NCI-H526 (cell line): ENCODE measurements around the gene L3MBTL2.
"Not testable (repeated sequence)": the region's sequence is repeated elsewhere in the genome, so short reads cannot be mapped to it uniquely, and the experiment has no call there.

Experiments
- DNase-seq, 2 experiments: peaks; one replicate each; lab custom pipeline; 2025; lab: John Stamatoyannopoulos, UW

Gene L3MBTL2

DNA sequence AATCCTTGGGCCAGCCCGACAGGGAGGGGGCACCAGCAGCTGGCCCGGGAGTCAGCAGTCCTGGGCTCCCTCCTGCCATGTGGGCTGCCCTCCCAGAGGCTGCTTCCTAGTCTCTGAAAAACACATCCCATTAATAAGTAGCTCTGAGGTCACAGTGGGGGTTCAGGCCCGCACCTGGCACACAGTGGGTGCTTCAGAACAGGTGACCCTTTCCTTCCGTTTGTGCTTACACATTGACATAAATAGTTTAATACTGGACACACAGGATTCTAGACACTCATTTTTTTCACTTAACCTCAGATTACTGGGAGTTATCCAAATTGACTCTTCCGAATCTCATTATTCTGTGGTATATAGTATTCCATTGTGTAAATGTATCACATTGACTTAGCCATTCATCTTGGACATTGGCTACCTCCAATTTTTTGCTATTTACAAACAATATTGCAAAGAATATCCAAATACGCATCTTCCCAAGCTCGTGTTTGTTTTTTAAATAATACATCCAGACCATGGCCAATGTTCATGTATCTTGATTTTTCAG, 36.1 kb downstream of the L3MBTL2 start:
- no peak for DNase-seq

DNA sequence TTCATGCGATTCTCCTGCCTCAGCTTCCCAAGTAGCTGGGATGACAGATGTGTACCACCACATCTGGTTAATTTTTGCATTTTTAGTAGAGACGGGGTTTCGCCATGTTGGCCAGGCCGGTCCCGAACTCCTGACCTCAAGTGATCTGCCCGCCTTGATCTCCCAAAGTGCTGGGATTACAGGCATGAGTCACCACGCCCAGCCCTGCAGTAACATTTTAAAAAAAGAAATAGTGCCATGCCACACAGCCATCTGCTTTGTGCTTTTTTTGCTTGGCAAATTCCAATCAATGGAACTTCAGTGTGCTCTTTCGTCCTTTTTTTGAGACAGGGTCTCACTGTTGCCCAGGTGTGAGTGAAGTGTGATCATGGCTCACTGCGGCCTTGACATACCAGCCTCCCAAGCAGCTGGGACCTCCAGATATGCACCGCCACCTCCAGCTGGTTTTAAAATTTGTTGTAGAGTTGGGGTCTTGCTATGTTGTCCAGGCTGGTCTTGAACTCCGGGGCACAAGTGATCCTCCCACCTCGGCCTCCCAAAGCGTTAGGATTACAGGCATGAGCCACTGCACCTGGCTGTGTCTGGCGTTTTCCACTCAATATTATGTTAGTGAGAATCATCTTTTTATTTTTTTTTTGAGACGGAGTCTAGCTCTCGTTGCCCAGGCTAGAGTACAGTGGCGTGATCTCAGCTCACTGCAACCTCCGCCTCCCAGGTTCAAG, 37.4 kb downstream of the L3MBTL2 start:
- DNase-seq, result no peak

DNA sequence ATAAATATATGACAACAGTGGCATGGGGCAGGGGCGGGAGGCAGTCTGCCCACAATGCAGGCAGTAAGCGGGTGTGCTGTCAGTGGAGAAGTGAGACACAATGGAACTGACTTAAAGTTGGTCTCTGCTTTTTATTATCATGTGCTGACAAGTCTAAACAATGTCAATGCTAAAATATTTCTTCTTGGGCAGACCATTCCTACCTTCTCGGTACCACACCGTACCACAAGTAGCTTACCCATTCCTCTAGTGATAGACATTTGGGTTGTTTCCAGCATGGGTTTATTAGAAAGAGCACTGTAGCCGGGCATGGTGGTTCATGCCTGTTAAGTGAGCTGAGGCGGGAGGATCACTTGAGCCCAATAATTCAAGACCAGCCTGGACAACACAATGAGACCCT, 38.2 kb downstream of the L3MBTL2 start:
- DNase-seq, result no peak

DNA sequence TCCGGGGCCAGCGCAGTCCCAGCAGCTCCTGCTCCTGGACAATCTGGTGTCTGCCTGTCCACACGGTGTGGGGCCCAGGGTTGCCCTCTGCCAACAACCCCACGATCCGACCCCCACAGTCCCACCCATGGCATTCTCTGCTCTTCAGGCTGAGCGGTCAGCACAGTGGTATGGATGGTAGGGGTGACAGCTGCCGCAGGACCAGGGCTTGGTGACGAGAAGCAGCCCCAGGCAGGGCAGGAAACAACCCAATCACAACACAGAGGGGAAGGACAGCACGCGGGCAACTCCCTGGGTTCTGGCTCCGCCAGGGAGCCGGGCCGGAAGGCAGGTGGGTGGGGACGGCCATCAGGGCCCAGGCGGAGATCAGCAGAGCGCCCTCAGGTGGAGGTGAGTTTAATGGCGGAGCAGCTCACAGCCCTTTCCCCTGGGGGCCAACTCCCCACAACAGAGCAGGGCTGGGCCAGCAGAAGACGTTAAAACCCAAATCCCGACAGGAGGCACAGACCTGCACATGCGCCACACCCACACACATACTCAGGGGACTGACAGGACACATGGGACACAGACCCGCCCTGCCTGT, 40.9 kb downstream of the L3MBTL2 start:
- no peak for DNase-seq

DNA sequence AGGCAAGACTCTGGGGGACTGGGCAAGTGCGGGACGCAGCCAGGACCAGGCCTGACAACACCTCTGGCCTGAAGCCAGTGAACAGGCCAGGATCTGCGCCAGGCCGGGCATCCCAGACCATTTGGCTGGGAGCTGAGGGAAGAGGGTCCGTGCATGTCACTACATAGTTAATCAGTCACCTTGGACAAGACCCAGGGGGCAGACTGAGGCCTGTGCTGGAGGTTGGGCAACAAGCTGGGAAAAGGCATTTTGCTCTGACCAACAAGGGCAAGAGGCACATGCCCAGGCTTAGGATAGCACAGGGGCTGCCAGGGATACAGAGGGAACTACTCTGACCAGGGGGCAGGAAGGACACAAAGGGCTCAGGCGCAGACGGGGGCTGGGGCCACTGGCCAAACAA, 42.6 kb downstream of the L3MBTL2 start:
- DNase-seq, result no peak

DNA sequence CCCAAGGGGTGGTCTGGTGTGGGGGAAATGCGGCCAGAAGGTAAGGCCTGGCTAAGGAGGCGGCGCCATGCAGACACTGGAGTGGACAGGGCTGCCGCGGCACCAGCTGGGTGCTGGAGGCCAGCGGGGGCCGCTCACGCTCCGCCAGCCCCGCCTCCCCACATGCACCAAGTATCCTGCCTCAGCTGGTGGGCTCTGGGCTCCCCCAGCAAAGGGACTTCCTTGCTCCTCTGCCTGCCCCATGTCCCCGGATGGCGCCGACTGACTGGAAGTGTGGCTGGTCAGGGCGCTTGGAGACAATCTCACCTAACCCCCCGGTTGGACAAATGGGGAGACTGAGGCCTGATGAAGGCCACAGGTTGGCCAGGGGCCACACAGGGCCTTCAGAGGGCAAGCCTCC, 43.2 kb downstream of the L3MBTL2 start:
- no peak for DNase-seq

DNA sequence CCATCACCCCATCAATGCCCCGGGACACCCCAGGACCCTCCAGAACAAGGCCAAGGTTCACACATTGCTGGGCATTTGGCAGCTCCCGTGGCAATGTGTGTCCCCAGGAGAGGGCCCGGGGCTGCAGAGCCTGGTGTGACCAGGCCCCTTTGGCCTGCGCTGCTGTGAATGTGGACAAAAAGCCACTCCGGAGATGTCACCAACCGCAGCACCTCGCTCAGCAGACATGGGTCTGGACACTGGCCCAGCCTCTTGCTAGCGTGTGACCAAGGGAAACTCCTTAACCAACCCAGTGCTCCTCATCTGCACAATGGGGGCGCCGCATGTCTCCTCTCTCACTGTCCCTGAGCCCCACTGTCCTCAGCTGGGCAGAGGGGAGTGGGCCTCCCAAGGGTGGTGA, 43.6 kb downstream of the L3MBTL2 start:
- no peak for DNase-seq

DNA sequence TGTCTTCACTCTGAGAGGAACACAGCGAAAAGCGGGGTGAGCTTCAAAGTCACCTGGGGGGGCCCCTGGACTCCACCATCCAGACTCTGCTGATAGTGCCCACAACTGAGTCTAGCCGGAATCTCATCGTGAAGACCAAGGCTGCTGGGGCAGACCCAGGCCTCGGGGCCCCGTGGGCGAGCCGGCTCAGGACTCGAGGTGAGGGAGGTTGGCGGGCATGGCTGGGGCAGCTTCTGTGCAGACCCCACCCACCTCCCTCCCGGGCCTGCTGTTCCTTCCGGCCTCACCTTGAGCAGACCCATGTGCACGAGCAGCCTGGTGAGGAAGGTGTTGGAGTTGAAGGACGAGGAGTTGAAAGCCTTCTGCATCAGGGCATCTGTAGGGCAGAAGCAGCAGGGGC, 44.3 kb downstream of the L3MBTL2 start:
- no peak for DNase-seq

DNA sequence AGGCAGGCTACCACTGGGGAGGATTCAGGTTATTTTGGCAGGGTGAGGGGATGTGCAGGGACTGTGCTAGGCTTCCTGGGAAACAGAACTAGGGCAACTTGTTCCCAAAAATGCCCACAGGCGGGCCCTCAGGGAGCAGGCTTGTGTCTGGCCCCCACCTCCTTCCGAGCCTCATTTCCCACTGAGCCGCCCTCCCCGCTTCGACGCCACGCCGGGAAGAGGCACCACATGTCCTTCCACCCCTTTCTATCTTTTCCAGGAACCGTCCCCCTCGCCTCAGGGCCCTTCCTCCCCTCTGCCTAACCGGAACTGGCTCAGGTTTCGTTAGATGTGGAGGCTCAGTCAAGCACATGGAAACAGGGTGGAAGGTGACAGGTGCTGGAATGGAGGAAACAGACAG, 45.0 kb downstream of the L3MBTL2 start:
- DNase-seq, result no peak

DNA sequence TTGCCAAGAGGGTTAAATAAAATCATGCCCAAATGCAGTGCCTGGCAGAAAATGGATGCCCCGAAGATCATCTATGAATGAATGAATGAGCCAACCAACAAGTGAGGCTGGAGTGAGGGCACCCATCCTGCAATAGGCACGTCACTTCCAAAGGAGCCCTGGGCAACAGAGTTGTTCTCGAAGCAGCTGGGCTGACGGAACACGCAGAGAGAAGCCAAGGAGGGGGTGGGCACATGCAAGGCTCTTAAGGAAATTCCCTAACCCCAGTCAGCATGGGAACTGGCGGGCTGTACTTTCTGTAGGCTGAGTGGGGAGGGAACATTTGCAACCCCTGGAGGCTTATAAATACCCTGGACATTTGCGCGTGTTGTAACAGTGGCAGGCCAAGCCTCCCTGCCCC, 47.3 kb downstream of the L3MBTL2 start:
- DNase-seq, result no peak

DNA sequence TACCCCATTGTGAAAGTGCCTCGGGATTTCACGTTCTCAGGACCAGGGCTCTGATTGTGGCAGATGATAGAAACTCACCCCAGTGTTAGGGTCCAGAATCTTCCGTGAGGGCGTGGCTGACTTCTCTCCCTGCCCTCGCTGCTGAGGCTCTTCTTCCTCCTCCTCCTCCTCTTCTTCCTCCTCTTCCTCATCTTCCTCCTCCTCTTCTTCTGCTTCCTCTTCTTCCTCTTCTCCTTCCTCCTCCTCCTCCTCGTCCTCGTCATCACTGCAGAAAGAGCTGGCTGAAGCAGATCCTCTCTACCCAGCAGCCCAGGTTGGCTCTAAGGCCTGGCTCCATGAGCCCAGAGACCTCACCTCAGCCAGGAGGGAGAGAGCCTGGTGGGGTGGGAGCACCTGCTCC, 49.1 kb downstream of the L3MBTL2 start:
- no peak for DNase-seq

DNA sequence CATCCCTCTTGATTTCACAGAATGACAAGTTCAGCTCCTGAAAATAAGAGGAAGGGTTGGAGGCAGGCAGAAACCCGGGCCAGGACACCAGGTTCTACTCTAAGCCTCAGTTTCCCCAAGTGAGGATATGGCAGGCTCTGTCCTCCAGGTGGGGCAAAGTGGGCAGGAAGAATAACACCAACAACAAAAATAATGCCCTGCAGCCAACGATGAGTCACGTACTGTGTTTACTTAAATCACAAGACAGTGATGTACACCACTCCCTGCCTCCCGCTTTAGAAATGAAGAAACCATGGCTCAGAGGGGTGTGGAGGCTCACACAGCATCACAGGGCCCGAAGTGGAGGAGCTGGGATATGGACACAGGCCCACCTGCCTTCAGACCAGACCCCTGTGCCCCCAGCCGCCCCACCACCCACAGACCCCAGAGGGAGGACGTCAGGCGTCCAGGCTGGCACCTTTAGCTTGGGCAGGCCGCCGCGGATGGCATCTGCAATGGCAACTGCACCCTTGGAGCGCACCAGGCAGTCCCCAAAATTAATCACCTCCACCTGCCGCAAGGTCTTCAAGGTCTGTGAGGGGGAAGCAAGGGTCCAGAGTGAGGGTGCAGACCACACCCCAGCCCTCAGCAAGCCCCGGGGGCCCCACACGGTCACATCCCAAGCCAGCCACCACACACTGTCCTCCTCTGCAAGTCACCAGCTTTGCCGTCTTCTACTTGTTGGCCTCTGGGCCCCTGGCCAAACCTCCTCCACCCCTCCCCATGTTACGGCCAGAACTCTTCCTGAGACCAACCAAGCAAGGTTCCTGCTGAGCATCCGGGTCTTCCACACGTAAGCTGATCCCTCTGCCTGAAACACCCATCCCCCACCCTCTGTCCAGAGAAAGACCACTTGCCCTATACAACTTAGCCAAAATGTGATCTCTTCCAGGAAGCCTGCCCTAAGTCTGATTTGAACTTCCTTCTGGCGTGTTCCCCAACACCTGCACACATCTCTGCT, 51.4 kb downstream of the L3MBTL2 start:
- no peak for DNase-seq

DNA sequence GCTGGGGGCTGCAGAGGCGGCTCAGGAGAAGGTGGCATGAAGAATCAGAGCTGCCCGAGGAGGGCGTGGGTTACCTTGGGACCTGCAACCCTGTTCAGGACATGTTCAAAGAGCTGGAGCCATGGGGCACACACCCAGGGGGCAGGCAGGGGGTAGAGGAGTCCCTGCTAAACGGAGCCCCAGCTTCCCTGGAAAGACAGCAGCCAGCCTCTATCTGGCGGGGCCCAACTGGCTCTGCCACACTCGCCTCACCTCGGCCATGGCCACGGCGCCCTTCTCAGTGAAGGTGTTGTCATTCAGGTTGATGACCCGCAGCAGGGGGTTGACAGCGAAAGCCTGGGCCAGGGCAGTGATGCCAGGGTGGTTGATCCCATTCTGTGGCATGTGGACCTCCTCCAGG, 52.6 kb downstream of the L3MBTL2 start:
- no peak for DNase-seq

DNA sequence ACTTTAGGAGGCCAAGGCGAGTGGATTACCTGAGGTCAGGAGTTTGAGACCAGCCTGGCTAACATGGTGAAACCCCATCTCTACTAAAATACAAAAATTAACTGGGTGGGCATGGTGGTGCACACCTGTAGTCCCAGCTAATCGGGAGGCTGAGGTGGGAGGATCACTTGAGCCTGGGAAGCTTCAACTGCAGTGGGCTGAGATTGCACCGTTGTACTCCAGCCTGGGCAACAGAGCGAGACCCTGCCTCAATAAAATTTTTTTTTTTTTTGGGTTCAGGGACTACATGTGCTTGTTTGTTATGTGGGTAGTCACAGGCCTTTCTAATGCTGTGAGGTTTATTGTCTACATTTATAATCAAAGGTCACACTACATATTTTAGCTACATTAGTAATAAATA, 54.6 kb downstream of the L3MBTL2 start:
- not testable (repeated sequence) for DNase-seq

DNA sequence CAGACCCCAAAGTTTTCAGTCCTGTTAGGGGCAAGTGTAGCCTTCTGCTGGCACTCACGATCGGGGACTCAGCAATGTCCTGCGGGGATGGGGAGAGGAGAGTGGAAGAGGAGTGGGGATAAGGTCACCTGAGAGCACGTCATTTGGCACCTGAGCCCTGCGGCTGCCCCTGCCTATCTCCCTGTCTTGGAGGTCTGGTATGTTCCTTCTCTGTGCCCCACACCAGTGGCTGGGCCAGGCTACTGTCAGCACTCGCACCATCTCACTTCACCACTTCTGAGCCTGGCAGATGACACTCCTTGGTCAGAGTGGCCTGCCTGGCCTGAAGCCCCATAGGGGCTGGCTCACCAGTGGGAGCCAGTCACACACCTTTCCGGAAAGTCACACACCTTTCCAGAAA, 55.8 kb downstream of the L3MBTL2 start:
- DNase-seq, result no peak

DNA sequence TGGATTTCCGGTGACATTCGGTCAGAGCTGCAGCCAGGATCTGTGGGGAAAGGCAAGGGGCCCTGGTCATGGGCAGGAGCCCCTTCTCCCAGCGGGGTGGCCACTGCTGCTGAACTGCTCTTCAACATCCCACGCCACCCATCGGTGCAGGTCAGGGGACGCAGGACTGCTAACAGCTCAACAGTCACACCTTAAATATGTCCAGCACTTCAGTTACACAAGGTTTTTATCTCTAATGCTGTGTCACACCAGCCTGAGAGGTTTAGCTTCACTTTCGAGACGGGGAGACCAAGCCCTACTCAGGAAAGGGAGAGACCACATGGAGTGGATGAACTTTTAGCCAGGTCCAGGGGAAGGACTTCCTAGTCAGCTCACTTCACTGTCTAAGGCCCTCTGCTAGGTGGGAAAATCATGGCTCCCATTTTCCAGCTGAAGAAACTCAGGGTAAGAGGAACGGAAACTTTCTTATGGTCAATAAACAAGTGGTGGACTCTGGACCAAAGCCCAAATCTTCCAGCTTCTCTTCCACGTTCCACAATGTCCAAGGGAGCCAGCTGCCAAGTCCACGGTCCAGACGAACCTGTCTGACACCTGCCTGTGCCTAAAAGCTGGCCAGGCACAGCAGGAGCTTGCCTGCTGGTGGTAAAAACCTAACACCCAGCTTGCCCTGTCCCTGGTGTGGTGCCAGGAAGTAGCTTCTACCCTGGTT, 56.6 kb downstream of the L3MBTL2 start:
- DNase-seq, result no peak

DNA sequence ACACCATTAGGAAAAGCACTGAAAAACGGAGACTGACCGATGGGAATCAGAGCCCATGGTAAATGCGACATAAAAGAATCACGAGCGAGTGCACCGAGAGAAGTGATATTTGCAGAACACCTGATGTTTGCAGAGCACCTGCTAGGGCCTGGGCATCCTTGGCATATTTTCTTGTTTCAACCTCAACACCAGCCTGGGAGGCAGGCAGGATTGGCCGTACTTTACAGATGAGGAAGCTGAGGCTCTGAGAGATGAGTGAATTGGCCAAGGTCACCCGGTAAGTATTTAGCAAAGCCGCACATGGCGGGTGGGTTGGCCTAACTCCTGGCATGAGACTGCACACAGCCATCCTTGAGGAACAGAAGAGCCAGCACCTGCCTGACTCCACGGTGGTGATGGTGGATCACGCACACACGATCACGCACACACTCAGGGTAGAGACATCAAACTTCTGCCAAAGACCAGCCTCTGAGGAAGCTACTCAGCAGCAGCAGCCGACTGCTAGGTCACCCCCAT, 57.2 kb downstream of the L3MBTL2 start:
- DNase-seq, result no peak

DNA sequence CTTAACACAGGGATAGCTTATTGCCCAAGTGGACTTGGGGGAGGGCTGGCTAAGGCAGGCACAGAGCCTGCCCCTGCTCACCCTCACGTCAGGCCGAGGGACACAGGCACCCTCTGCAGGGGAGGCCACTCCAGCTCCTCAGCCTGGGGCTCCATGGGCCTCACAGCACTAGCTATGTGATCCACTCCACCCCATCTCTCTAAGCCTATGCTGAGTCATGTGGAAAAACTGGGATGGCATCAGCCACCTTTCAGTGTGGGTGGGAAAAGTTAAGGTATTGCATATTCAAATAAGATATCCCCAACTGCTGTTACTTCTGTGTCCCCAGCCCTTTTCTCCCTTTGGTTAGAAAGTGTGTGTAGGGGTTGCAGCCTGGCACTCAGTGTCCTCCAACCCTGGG, 58.6 kb downstream of the L3MBTL2 start:
- no peak for DNase-seq

DNA sequence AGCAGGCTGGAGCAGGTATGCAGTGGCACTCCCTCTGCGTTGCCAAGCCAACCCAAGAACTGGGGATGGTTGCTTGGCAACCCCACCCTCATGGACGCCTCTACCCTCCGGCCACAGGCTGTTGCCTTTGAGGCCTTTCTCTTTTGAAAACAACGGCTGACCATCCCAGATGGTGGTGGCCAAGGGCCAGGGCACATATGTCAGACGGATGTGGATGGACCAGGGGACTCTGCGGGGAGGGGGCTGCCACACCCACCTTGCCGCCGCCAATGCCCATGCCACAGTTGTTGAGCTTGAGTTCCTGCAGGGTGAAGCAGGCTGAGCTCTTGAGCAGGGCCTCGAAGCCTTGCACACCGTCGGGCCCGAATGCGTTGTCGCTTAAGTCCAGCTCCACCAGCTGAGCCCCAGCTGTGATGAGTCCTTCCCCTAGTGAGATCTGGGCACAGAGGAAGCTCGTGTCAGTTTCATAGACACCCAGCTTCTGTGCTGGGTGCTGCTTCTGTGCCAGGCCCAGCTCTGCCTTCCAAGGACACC, 59.4 kb downstream of the L3MBTL2 start:
- no peak for DNase-seq

DNA sequence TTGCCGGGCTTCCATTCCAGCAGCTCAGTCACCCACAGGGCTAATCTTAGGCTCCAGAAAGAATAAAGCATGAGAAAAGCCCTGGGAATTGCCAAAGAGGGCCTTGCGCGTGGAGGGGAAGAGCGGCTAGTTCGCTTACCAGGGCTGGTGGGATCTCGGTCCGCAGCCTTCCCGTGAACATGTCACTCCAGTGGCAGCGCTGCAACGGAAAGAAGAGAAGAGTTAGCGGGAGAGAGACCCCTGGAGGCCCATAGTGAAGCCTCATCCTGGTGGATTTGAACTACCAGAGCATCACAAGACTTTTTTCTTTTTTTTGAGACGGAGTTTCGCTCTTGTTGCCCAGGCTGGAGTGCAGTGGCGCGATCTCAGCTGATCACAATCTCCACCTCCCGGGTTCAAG, 62.8 kb downstream of the L3MBTL2 start:
- DNase-seq, result no peak

DNA sequence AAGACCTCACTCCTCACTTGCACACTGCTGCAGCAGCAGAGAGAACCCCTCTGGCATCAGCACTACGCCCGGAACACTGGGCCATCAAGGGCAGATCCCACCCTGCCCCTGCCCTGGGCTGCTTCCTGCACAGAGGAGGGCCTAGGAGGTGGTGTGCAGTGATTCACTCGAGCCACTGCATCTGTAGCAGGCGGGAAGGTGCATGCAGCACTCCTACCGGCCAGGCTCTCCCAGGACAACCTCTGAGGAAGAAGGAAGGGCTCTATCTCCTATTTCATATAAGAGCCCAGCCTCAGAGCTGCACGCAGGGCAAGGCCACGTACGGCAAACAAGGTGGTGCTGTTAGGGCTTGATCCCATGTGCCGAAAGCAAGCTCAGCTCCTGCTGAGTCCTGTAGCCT, 66.7 kb downstream of the L3MBTL2 start:
- no peak for DNase-seq

DNA sequence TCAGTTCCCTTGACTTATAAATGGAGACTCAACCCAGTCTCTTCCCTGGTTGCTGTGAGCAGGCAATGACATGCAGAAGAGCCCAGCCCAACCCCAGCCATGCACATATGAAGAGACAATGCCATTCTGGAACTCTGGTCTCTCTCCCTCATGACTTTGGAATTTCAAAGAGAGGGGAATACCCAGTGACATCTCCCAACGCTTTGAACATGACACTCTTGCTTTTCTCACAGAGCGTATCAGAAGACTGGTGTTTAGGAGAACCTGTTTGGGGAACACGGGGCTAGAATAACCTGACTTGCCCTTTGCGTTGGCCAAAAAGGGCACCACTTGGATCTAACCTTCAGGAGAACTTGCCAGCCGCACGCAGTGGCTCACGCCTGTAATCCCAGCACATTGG, 68.0 kb downstream of the L3MBTL2 start:
- no peak for DNase-seq
